Ishikawa (cell line): ENCODE data around the gene REXO1.
A peak's percentile ranks its signal among the peaks of the same experiment; 100 is the strongest.

Source experiments
- CEBPB ChIP-seq: IDR thresholded peaks from 2 replicates; pipeline ENCODE4 v1.6.1; 2012
- CREB1 ChIP-seq: IDR thresholded peaks from 2 replicates; pipeline ENCODE4 v1.6.1; 2012; ENCODE audit warnings: low read depth
- EGR1 ChIP-seq: IDR thresholded peaks from 2 replicates; pipeline ENCODE4 v1.6.1; 2012
- EP300 ChIP-seq: IDR thresholded peaks from 2 replicates; pipeline ENCODE4 v1.6.1; 2012; ENCODE audit warnings: borderline replicate concordance
- FOXM1 ChIP-seq: IDR thresholded peaks from 2 replicates; pipeline ENCODE4 v1.6.1; 2012; ENCODE audit warnings: low read depth, borderline replicate concordance
- NFIC ChIP-seq: IDR thresholded peaks from 2 replicates; pipeline ENCODE4 v1.6.1; 2012
- RAD21 ChIP-seq: IDR thresholded peaks from 2 replicates; pipeline ENCODE4 v1.6.1; 2012; ENCODE audit warnings: low read depth
- TAF1 ChIP-seq: IDR thresholded peaks from 2 replicates; pipeline ENCODE4 v1.6.1; 2012; ENCODE audit warnings: low read depth, mild to moderate bottlenecking
- TCF12 ChIP-seq: IDR thresholded peaks from 2 replicates; pipeline ENCODE4 v1.6.1; 2012; ENCODE audit warnings: low read depth
- TEAD4 ChIP-seq: IDR thresholded peaks from 2 replicates; pipeline ENCODE4 v1.6.1; 2012
- YY1 ChIP-seq: IDR thresholded peaks from 2 replicates; pipeline ENCODE4 v1.6.1; 2012; ENCODE audit warnings: low read depth
- ZBTB7A ChIP-seq: IDR thresholded peaks from 2 replicates; pipeline ENCODE4 v1.6.1; 2012; ENCODE audit warnings: low read depth
- TF ChIP-seq, protein P1 (sequence below): IDR thresholded peaks from 2 replicates; pipeline ENCODE4 v1.6.1; 2012
- TF ChIP-seq, protein P2 (sequence below): IDR thresholded peaks from 2 replicates; pipeline ENCODE4 v1.6.1; 2012
- TF ChIP-seq, protein P3 (sequence below): IDR thresholded peaks from 2 replicates; pipeline ENCODE4 v1.6.1; 2012; ENCODE audit warnings: low read depth, mild to moderate bottlenecking

REXO1 gene

DNA sequence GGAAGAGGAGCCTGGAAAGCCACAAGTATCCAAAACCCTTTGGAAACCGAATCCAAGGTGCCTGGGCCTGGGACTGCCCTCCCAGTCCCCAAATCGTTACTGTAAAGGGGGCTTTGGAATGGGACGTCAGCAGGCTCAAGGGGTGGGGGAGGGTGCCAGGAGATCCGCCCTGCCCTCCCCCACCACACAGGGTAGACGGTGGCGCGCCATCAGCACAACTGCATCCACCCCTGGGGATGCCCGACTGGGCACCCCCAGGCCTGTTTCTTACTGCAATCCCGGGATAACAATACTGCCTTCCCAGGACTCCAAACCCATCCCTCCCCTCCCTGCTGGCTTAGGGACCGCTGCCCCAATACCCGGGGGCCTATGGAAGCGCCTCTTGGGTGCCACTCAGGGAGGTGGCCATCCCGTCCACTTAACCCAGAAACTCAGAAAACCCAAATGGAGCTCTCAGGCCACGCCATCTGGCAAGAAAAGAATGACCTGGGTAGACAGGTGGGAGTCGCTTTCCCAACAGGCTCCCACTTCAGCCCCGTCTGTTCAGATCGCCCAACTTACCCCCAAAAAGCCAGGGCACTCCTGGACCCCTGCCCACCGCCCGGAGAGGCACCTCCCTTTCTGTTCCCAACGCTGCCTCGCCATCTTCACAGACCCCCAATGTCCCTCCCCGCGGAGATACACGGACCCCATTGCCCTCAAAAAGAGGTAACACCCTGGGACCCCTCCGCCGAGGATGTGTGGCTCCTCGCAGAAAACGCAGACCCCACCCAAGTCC, 12.7 kb upstream of the REXO1 start:
- TF ChIP-seq TEAD4 (no peak), TAF1 (no peak), YY1 (no peak), CEBPB (no peak), ZBTB7A (peak; percentile 21; the same call in 1 of the 2 replicates), EP300 (no peak)
- TF ChIP-seq, protein P1, sequence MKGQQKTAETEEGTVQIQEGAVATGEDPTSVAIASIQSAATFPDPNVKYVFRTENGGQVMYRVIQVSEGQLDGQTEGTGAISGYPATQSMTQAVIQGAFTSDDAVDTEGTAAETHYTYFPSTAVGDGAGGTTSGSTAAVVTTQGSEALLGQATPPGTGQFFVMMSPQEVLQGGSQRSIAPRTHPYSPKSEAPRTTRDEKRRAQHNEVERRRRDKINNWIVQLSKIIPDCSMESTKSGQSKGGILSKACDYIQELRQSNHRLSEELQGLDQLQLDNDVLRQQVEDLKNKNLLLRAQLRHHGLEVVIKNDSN: no peak

DNA sequence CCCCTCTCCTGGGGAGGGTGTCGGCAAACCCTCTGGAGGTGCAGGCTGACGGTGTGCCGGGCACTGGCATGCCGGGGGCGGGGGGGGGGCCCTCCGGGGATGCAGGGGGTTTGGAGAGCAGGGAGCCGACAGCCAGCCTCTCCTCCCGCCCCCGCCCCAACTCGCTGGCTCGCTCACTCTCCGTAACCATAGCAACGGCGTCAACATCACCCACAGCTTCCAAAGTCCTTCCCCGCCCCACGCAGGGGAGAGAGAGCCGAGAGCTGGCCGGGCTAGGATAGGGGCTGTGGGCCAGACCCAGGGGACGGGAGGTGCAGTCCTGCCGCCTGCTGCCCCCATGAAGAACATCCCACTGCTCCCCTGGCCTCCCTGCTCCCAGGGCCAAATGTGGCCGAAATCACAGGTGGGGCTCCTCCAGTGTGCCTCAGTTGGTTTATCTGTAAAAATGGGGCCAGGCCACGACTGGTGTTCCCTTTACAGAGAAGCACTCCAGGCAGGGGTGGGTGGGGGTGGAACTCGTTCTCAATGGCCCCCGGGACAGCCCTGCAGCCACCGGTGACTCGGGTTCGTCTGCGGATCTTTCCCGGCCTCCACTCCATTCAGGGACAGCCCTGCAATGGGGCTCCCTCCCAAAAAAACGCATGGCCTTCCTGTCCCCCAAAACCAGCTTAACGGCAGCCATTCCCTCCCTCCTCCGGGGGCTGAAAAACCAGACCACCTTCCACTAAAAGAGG, 11.9 kb upstream of the REXO1 start:
- TF ChIP-seq ZBTB7A: no peak
- peak; percentile 41; the same call in 1 of the 2 replicates for TF ChIP-seq EGR1

DNA sequence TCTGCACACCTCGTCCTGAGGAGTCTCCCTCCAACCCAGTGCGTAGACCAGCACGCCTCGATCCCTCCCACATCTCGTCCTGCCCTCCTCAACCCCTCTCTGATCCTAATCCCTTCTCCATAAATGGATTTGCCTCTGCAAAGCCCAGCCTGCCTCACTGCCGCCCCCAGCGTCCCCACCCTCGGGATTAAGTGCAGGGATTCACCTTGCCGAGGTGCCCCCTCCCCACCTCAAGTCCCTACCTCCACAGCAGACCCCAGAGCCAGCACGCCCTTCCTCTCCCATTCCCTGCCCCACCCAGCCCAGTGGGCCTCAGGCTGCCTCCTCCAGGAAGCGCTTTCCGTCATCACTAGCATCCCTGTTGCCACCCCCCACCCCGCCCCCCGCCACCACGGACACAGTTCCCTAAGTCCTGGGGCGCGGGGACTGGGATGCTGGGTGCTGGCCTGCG, 11.1 kb upstream of the REXO1 start:
- no peak for TF ChIP-seq EP300
- TF ChIP-seq FOXM1: no peak
- TF ChIP-seq ZBTB7A: no peak
- TF ChIP-seq EGR1: no peak
- no peak for TF ChIP-seq CREB1
- TF ChIP-seq, protein P2, sequence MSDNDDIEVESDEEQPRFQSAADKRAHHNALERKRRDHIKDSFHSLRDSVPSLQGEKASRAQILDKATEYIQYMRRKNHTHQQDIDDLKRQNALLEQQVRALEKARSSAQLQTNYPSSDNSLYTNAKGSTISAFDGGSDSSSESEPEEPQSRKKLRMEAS: no peak
- no peak for TF ChIP-seq YY1
- no peak for TF ChIP-seq RAD21
- TF ChIP-seq TCF12: no peak
- TF ChIP-seq NFIC: no peak
- no peak for TF ChIP-seq TAF1
- no peak for TF ChIP-seq CEBPB
- TF ChIP-seq, protein P3, sequence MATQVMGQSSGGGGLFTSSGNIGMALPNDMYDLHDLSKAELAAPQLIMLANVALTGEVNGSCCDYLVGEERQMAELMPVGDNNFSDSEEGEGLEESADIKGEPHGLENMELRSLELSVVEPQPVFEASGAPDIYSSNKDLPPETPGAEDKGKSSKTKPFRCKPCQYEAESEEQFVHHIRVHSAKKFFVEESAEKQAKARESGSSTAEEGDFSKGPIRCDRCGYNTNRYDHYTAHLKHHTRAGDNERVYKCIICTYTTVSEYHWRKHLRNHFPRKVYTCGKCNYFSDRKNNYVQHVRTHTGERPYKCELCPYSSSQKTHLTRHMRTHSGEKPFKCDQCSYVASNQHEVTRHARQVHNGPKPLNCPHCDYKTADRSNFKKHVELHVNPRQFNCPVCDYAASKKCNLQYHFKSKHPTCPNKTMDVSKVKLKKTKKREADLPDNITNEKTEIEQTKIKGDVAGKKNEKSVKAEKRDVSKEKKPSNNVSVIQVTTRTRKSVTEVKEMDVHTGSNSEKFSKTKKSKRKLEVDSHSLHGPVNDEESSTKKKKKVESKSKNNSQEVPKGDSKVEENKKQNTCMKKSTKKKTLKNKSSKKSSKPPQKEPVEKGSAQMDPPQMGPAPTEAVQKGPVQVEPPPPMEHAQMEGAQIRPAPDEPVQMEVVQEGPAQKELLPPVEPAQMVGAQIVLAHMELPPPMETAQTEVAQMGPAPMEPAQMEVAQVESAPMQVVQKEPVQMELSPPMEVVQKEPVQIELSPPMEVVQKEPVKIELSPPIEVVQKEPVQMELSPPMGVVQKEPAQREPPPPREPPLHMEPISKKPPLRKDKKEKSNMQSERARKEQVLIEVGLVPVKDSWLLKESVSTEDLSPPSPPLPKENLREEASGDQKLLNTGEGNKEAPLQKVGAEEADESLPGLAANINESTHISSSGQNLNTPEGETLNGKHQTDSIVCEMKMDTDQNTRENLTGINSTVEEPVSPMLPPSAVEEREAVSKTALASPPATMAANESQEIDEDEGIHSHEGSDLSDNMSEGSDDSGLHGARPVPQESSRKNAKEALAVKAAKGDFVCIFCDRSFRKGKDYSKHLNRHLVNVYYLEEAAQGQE: no peak
- TF ChIP-seq, protein P1: no peak
- TF ChIP-seq TEAD4: no peak

DNA sequence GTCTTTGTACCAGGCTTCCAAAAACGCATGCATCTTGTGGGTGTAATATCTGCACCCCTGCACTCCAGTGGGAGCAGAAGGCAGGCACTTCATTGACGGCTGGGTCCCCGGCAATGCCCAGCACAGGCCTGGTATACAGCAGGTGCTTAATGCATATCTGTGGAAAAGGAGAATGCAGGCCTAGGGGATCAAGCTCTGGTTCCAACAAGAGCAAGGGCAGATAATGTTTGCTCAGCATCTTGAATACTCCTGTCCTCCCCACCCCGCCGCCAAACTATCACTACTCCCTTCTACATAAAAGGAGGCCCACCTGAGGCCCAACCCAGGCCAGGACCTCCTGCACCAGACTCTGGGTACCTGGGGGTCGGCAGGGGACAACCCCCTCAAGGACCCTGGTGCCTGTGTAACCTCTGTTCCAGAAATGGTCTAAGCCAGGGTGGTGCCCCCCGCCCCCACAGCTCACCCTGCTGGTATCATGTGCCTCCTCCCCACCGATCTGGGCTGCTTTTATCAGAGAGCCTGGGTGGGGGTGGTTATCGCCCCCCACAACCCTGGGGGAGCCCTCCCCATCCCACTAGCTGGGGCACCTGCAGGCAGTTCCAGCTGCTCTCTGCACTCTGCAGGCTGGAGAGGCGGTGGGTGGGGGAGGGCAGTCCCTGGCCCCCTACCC, 10.3 kb upstream of the REXO1 start:
- TF ChIP-seq ZBTB7A: 0 out of 2 replicates have a peak, but pooled peaks have one; percentile 42
- TF ChIP-seq RAD21: no peak

DNA sequence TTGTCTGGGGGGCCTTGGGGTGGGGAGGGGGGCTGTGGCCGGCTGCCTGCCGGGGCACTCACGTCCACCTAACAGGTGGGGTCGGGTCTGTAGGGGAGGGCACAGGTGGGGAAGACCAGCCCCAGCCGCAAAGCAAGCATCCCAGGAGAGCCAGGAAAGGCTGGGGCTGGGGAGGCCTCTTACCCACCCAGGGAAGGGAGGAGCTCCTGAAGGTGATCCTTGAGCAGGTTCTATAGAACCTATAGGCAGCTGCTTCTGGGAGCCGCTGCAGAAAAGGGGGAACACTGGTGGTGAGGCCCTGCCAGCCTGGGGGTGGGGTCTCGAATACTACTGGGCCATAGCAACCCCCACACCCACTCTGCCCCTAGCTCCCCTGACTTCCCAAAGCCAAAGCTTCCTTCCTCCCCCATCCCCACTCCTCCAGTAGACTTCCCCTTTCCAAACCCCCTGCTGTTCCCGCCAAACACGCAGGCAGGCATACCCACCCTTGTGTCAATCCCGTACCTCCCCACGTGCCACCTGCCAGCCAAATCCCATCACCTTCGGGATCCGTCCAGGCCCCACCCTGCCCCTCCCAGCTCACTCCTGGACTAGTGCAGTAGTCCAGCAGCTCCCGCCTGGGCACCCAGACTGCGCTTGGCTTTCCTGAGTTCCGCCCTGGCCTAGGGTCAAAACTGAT, 9.5 kb upstream of the REXO1 start:
- no peak for TF ChIP-seq CREB1
- no peak for TF ChIP-seq TAF1
- no peak for TF ChIP-seq RAD21
- TF ChIP-seq NFIC: no peak
- TF ChIP-seq, protein P2: no peak
- TF ChIP-seq CEBPB: no peak
- TF ChIP-seq EGR1: no peak
- TF ChIP-seq TEAD4: no peak
- TF ChIP-seq ZBTB7A: no peak
- TF ChIP-seq, protein P1: no peak
- no peak for TF ChIP-seq YY1
- TF ChIP-seq TCF12: no peak
- TF ChIP-seq FOXM1: no peak
- TF ChIP-seq, protein P3: no peak
- TF ChIP-seq EP300: no peak
